ENCODE measurements around the gene ANKRD33B.

The ANKRD33B gene

GRCh38 chr5:10682801-10683525, 119.1 kb downstream of the ANKRD33B start:
- no peak for DNase-seq

GRCh38 chr5:10684303-10685086, 120.6 kb downstream of the ANKRD33B start:
- no peak for DNase-seq

- DNase-seq, result no peak
These were observed 121.2 kb downstream of the ANKRD33B start for GRCh38 chr5:10685115-10685521.

GRCh38 chr5:10686890-10687289, 123.0 kb downstream of the ANKRD33B start:
- DNase-seq, result no peak

- DNase-seq, result no peak
These were observed 124.8 kb downstream of the ANKRD33B start for GRCh38 chr5:10688651-10689171.

GRCh38 chr5:10689391-10690081, 125.7 kb downstream of the ANKRD33B start:
- no peak for DNase-seq

- DNase-seq, result no peak
These were observed 126.9 kb downstream of the ANKRD33B start for GRCh38 chr5:10690460-10691440.

- DNase-seq, result no peak
These were observed 128.2 kb downstream of the ANKRD33B start for GRCh38 chr5:10691826-10692785.

GRCh38 chr5:10695055-10695649, 131.3 kb downstream of the ANKRD33B start:
- no peak for DNase-seq

GRCh38 chr5:10695759-10696543, 132.1 kb downstream of the ANKRD33B start:
- no peak for DNase-seq

- no peak for DNase-seq
These were observed 135.5 kb downstream of the ANKRD33B start for GRCh38 chr5:10699281-10699874.

GRCh38 chr5:10699987-10700386, 136.1 kb downstream of the ANKRD33B start:
- no peak for DNase-seq

GRCh38 chr5:10700516-10700915, 136.6 kb downstream of the ANKRD33B start:
- DNase-seq, result no peak

GRCh38 chr5:10701567-10702039, 137.7 kb downstream of the ANKRD33B start:
- DNase-seq, result no peak

GRCh38 chr5:10702040-10702629, 138.3 kb downstream of the ANKRD33B start:
- DNase-seq, result no peak

GRCh38 chr5:10702911-10703491, 139.1 kb downstream of the ANKRD33B start:
- DNase-seq, result no peak

GRCh38 chr5:10703676-10704075, 139.8 kb downstream of the ANKRD33B start:
- no peak for DNase-seq

- DNase-seq, result no peak
These were observed 141.2 kb downstream of the ANKRD33B start for GRCh38 chr5:10704949-10705621.

Measured in NCI-H1436 treated with DMSO at 0.1 percent for 48 hours (cell line).